WERI-Rb-1 (cell line): Measurements from ENCODE around the gene CHST9.
A peak's percentile ranks its signal among the peaks of the same experiment; 100 is the strongest.

Experiments
- DNase-seq: peaks from one replicate; pipeline ENCODE4 v3.0.0-alpha.2; 2020
- H3K27ac ChIP-seq: fragments of 250-450 bp; sonication (Bioruptor Pico); 2 replicates; pipeline ENCODE4 v1.5.1; 2020; ENCODE audit warnings: mild to moderate bottlenecking, moderate library complexity
- H3K27me3 ChIP-seq: fragments of 250-450 bp; sonication (Bioruptor Pico); 2 replicates; pipeline ENCODE4 v1.5.1; 2021; ENCODE audit warnings: mild to moderate bottlenecking, low read depth, moderate library complexity; ENCODE audit not compliant: insufficient read depth, severe bottlenecking
- H3K36me3 ChIP-seq: fragments of 250-450 bp; sonication (Bioruptor Pico); 2 replicates; pipeline ENCODE4 v1.5.1; 2020; ENCODE audit warnings: mild to moderate bottlenecking, moderate library complexity
- H3K4me3 ChIP-seq: 2 replicates; pipeline ENCODE4 v1.5.1; 2011; ENCODE audit warnings: low read depth, mild to moderate bottlenecking, control low read depth, low read length
- H3K9me3 ChIP-seq: fragments of 250-450 bp; sonication (Bioruptor Pico); 2 replicates; pipeline ENCODE4 v1.5.1; 2021; ENCODE audit warnings: mild to moderate bottlenecking, moderate library complexity; ENCODE audit not compliant: severe bottlenecking
- CTCF ChIP-seq: IDR thresholded peaks from 2 replicates; pipeline ENCODE4 v1.5.1; 2011; ENCODE audit warnings: low read depth, mild to moderate bottlenecking, control low read depth, inconsistent platforms, low read length

CHST9 gene

GRCh38 chr18:26920644-26921043 is 264.5 kb downstream of the CHST9 start:
- no peak overlapping the region for H3K4me3 ChIP-seq
- no peak for DNase-seq
- no peaks in the 10 kb centered on the region for H3K36me3 ChIP-seq
- H3K27ac ChIP-seq, result no peak overlapping the region
- no peaks in the 10 kb centered on the region for H3K27me3 ChIP-seq
- no peaks in the 10 kb centered on the region for H3K9me3 ChIP-seq
- TF ChIP-seq CTCF, result no peak

GRCh38 chr18:26919627-26920026 is 265.5 kb downstream of the CHST9 start:
- no peak for DNase-seq
- Histone ChIP-seq H3K27ac (no peak overlapping the region), H3K4me3 (no peak overlapping the region), H3K36me3 (no peaks in the 10 kb centered on the region), H3K27me3 (no peaks in the 10 kb centered on the region), H3K9me3 (no peaks in the 10 kb centered on the region)
- no peak for TF ChIP-seq CTCF

GRCh38 chr18:26919201-26919600 is 265.9 kb downstream of the CHST9 start:
- H3K9me3 ChIP-seq, result no peaks in the 10 kb centered on the region
- no peak for DNase-seq
- H3K27me3 ChIP-seq, result no peaks in the 10 kb centered on the region
- no peak overlapping the region for H3K4me3 ChIP-seq
- TF ChIP-seq CTCF, result no peak
- H3K36me3 ChIP-seq, result no peaks in the 10 kb centered on the region
- H3K27ac ChIP-seq, result no peak overlapping the region

GRCh38 chr18:26911840-26912239 is 273.3 kb downstream of the CHST9 start:
- peak; percentile 33 for DNase-seq
- no peak for TF ChIP-seq CTCF
- no peak overlapping the region for H3K27ac ChIP-seq

GRCh38 chr18:26909599-26910290 is 275.4 kb downstream of the CHST9 start:
- no peak for TF ChIP-seq CTCF
- H3K27me3 ChIP-seq, result no peaks in the 10 kb centered on the region
- H3K4me3 ChIP-seq, result no peak overlapping the region
- DNase-seq, result no peak
- no peak overlapping the region for H3K27ac ChIP-seq
- no peaks in the 10 kb centered on the region for H3K9me3 ChIP-seq
- H3K36me3 ChIP-seq, result no peaks in the 10 kb centered on the region

More at GRCh38 chr18:26911840-26912239, 273.3 kb downstream of the CHST9 start:
- H3K4me3 ChIP-seq, result no peak overlapping the region
- no peaks in the 10 kb centered on the region for H3K9me3 ChIP-seq
- no peaks in the 10 kb centered on the region for H3K36me3 ChIP-seq
- H3K27me3 ChIP-seq, result no peaks in the 10 kb centered on the region

GRCh38 chr18:26908906-26909305 is 276.2 kb downstream of the CHST9 start:
- no peak overlapping the region for H3K4me3 ChIP-seq
- no peaks in the 10 kb centered on the region for H3K27me3 ChIP-seq
- no peak overlapping the region for H3K27ac ChIP-seq
- DNase-seq, result no peak
- H3K36me3 ChIP-seq, result no peaks in the 10 kb centered on the region
- TF ChIP-seq CTCF, result no peak
- H3K9me3 ChIP-seq, result peaks cover 2% of the 10 kb centered on the region
